ENCODE data around the gene ZNF132.

The ZNF132 gene

DNA sequence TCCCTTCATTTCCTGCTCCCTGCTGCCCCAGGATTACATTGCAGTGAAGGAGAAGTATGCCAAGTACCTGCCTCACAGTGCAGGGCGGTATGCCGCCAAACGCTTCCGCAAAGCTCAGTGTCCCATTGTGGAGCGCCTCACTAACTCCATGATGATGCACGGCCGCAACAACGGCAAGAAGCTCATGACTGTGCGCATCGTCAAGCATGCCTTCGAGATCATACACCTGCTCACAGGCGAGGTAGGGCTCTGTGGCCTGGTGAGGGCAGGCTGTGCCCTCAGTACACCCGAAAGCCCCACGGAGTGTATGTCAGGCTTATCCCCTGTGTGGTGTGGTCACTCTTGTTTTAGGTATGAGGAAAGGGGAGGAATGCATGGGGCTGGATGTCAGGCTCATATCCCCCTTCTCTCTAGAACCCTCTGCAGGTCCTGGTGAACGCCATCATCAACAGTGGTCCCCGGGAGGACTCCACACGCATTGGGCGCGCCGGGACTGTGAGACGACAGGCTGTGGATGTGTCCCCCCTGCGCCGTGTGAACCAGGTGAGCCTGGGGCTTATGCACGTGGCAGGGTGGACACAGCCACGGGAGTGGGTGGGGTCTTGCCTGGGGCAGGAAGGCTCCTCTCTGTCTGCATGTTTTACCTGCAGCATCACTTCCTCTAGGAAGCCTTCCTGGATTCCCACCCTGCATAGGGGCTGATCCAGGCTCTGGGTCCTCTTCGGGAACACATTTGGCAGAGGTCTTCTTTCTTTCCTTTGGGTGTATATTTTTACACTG is 46.8 kb downstream of the ZNF132 start:
- H3K36me3 Mint-ChIP-seq (ENCODE audit: low read depth), result peaks cover 41% of the 10 kb centered on the region
- peaks cover 9% of the 10 kb centered on the region for H3K27me3 Mint-ChIP-seq (ENCODE audit: low read depth)
- no peak overlapping the region for H3K27ac Mint-ChIP-seq
- H3K4me1 Mint-ChIP-seq (ENCODE audit: low read depth), result peaks cover 17% of the 10 kb centered on the region
- no peaks in the 10 kb centered on the region for H3K9me3 Mint-ChIP-seq
- no peak overlapping the region for H3K4me3 Mint-ChIP-seq

DNA sequence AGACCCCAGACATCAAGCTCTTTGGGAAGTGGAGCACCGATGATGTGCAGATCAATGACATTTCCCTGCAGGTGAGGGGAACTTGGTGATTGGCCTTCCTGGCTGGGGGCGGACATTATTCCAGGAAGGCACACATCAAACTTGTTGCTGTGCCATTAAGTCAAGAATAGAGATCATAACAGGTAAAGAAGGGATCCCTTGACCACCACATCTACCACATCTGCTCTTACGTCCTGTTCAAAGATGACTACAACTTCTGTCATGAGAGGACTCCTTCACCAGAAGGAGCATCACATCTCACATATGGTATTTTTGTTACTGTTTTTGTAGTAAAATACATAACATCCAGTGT is 51.8 kb downstream of the ZNF132 start:
- peaks cover 32% of the 10 kb centered on the region for H3K4me1 Mint-ChIP-seq (ENCODE audit: low read depth)
- H3K4me3 Mint-ChIP-seq, result peak overlapping the region; percentile 97
- H3K9me3 Mint-ChIP-seq, result no peaks in the 10 kb centered on the region
- H3K27ac Mint-ChIP-seq, result peak overlapping the region; percentile 94
- no peaks in the 10 kb centered on the region for H3K27me3 Mint-ChIP-seq (ENCODE audit: low read depth)
- peaks cover 32% of the 10 kb centered on the region for H3K36me3 Mint-ChIP-seq (ENCODE audit: low read depth)

DNA sequence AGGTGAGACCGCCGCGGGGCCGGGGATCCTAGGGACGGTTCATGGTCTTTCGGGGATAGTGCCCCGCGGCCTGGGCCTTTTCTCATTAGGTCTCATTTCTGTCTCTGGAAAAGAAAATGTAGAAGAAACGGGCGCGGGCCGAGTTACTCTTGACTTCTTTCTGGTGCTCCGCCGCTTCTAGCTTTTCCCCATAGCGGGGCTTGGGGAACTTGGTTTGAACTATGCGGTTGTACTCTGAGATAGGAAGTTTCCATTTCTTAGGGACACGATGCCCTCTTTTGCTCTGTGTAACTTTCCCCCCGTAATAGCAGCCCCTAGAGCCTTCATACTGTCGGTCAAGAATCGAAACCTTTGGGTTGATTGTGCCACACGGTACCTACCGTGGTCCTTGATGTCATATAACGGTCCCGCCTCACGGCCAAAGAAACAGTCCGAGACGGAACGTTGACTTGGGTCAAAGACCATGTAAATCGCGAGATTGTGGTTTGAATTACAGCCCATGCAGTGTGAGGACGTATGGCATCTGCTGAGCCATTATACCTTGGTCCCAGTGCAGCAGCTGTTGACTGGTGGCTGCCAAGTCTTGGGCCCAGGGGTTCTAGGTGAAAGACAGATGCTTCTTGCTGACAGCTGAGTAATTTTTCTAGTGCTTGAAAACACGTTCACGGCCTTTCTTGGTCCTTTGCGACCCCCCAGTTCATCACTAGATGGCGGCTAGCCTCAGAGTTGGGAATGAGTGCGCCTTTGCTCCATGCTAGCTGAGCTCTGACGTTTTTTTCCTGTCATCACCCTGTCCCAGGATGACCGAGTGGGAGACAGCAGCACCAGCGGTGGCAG is 52.4 kb downstream of the ZNF132 start:
- Mint-ChIP-seq H3K9me3 (no peaks in the 10 kb centered on the region), H3K4me1 (ENCODE audit: low read depth) (peaks cover 32% of the 10 kb centered on the region), H3K4me3 (peak overlapping the region; percentile 97), H3K27me3 (ENCODE audit: low read depth) (no peaks in the 10 kb centered on the region), H3K36me3 (ENCODE audit: low read depth) (peaks cover 27% of the 10 kb centered on the region), H3K27ac (peak overlapping the region; percentile 94)

DNA sequence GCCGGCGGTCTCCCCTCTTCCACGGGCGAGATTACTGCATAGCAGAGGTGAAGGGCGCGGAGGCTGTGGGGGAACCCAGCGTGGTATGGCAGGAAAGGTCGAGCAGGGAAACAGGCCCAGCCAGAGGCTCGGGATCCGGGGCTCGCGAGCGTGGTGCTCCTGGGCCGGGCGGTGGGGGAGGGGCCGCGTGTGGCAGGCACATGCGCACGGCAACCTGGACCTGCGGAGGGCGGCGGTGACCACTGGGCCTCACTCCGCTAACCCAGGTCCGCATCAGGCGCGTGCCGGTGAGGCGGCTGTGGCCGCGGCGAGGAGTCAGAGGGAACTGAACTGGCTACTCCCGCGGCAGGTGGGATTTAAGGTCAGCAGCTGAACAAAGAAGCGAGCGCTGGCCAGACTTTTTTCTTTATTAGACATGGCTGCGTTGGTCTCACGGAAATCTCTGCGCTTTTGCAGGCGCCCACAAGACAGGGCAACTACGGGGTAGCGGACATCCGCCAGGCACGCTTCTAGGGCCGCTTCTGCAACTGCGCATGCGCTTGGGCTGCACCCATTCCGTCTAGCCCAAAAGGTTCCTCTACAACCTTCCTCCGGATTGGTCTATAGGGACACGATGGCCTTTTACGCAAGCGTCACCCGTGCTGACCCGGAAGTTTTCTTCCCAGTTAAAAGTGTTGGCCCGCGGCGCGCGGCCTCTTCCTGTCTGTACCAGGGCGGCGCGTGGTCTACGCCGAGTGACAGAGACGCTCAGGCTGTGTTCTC is 53.2 kb downstream of the ZNF132 start, which contains the start of gene RPS5:
TSS of gene RPS5 (plus strand) at position 694 of the 762 bp plus-strand sequence. CDS start 869 bp downstream, outside the sequence.
- no peaks in the 10 kb centered on the region for H3K27me3 Mint-ChIP-seq (ENCODE audit: low read depth)
- H3K27ac Mint-ChIP-seq, result peak within 1 kb of the TSS; percentile 94
- peaks cover 25% of the 10 kb centered on the region for H3K36me3 Mint-ChIP-seq (ENCODE audit: low read depth)
- peaks cover 36% of the 10 kb centered on the region for H3K4me1 Mint-ChIP-seq (ENCODE audit: low read depth)
- peak within 1 kb of the TSS; percentile 97 for H3K4me3 Mint-ChIP-seq
- no peaks in the 10 kb centered on the region for H3K9me3 Mint-ChIP-seq

DNA sequence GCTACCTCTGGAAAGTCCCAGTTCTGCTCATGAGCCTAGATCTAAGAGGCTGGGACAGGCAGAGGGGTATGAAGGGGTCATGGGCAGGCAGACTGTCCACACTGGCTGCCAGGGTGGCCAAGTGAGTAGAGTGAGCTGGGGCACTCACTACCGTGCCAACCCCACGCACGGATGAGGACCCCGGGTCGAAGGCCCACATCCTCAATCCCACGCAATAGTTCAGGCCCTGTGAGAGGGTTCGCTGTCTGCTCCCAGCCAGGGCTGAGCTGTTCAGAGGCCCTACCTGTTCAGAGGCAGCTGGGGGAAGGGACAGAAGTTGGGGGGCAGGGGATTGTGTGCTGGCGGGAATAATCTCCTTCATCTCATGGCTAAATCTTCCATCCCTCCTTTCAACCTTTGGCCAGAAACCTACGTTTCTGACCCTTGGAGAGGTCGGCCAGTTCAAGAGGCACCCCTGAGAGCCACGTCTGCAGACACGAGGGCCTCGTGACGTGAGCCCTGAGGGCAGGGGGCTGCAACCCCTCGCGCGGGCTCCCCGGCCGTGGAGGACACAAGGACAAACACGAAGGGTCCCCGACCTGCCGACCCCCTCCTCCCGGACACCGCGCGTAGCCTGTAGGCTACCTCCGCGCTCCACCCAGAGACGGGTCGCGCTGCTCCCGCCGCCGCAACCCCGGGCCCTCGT is 53.9 kb downstream of the ZNF132 start:
- Mint-ChIP-seq H3K27me3 (ENCODE audit: low read depth) (no peaks in the 10 kb centered on the region), H3K4me1 (ENCODE audit: low read depth) (peaks cover 35% of the 10 kb centered on the region), H3K27ac (peak overlapping the region; percentile 94), H3K9me3 (no peaks in the 10 kb centered on the region), H3K4me3 (peak overlapping the region; percentile 97), H3K36me3 (ENCODE audit: low read depth) (peaks cover 25% of the 10 kb centered on the region)

DNA sequence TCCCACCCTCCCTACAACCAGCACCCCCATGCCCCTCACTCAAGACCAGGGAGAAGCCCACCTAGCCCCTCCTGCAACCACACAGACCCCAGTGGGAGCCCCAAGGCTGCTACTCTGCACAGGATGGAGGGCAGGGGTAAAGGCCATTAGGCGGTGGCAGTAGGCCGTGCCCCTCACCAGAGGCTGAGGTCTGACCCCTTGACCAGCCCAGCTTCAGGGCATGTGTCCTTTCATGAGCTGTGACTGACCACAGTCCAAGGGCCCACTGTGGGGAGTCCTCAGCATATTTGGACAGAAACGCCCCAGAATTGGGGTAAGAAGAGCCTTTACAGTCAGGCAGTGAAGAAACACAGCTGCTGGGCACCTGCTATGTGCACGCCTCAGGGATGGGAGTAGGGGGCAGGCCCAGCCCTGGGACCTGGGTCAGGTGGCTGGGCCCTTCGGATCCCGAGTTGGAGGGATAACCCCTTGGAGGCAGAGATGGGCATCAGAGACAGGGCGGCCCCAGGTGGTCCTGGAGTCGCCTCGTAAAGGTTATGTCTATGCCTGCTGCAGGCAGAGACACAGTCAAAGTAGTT is 54.6 kb downstream of the ZNF132 start:
- Mint-ChIP-seq H3K9me3 (no peaks in the 10 kb centered on the region), H3K27ac (peak overlapping the region; percentile 94), H3K36me3 (ENCODE audit: low read depth) (peaks cover 20% of the 10 kb centered on the region), H3K27me3 (ENCODE audit: low read depth) (no peaks in the 10 kb centered on the region), H3K4me1 (ENCODE audit: low read depth) (peaks cover 30% of the 10 kb centered on the region), H3K4me3 (peak overlapping the region; percentile 97)

DNA sequence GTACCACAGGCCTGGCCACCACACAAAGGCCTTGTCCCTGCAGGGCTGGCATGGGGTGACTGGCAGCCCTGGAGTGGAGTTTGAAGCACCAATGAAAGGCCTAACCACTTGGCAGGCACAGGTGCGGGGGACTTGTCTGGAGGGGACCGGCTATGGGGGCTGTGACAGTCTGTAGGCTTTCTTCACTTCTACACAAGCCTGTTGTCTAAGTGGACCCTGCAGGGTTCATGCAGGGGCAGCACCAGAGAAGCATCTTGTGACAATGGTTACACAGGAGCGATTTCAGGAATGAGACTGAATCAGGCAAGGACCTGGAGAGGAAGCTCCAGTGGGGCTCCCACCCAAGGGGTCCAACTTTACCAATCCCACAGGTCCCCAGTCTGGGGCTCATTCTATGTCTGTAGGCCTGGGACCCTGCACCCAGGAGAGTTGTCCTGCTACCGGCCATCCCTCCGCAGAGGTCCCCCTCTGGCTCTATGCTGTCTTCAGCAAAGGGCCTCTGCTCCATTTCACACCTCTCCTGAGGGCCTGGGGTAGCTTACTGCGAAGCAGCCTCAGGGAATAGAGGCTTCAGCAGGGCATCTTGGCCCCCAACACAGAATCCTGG is 56.9 kb downstream of the ZNF132 start:
- no peaks in the 10 kb centered on the region for H3K9me3 Mint-ChIP-seq
- H3K36me3 Mint-ChIP-seq (ENCODE audit: low read depth), result peaks cover 9% of the 10 kb centered on the region
- H3K27ac Mint-ChIP-seq, result no peak overlapping the region
- no peaks in the 10 kb centered on the region for H3K27me3 Mint-ChIP-seq (ENCODE audit: low read depth)
- no peak overlapping the region for H3K4me3 Mint-ChIP-seq
- H3K4me1 Mint-ChIP-seq (ENCODE audit: low read depth), result peaks cover 29% of the 10 kb centered on the region
